HCT116 (cell line): Measurements from ENCODE around the gene RAP1GAP2. TPM values are rescaled to one million over a fixed set of nuclear protein-coding genes. Genes with fewer than 3 reads are reported as not detected.

ENCODE experiments used
- ATAC-seq: fragments of 200-7000 bp; cut with Tn5 transposase; 2 replicates; pipeline ENCODE4 v1.9.1; 2020; ENCODE audit warnings: mild to moderate bottlenecking, moderate library complexity
- BruUV-seq: library from RNA; stranded (reverse); fragments of 400-500 nt; replicated peaks from 2 replicates; lab custom pipeline; 2021; lab: Mats Ljungman, UMichigan
- CTCF ChIA-PET: fragments of 300-600 bp; sonication (Branson Sonifier 250); formaldehyde crosslinking; loops from one replicate; lab custom pipeline; 2021; ENCODE audit warnings: antibody characterized with exemption; lab: Charles Lee
- POLR2A ChIA-PET: fragments of 300-600, 350-600 bp; sonication (Branson Sonifier 250); formaldehyde crosslinking; loops from one replicate; lab custom pipeline; 2021; ENCODE audit warnings: antibody characterized with exemption; lab: Charles Lee
- RAD21 ChIA-PET, 2 experiments: fragments of 300-600 bp; sonication (Branson Sonifier 250); formaldehyde crosslinking; loops; one replicate each; lab custom pipeline; 2023; ENCODE audit warnings: low total read pairs in 2 of 2; ENCODE audit not compliant: uncharacterized antibody in 2 of 2, unreplicated experiment in 2 of 2, low non-redundant PET in 1 of 2; lab: Charles Lee
- DNase-seq: peaks from one replicate; pipeline ENCODE4 v3.0.0-alpha.2; 2010; ENCODE audit warnings: low read depth, low spot score
- H2AFZ ChIP-seq: fragments of 200-600 bp; shearing (Covaris generic), sonication (generic); 2 replicates; pipeline ENCODE4 v1.6.1; 2017; ENCODE audit warnings: low read depth, mixed run types, mixed read lengths, antibody characterized with exemption, low read length; ENCODE audit not compliant: poor library complexity, severe bottlenecking
- H3K27ac ChIP-seq: 2 replicates; pipeline ENCODE4 v1.5.1; 2012; ENCODE audit warnings: low read depth, low read length
- H3K27me3 ChIP-seq: fragments of 200-600 bp; sonication (generic); 2 replicates; pipeline ENCODE4 v1.6.1; 2016; ENCODE audit warnings: mixed run types, low read length, mixed read lengths; ENCODE audit not compliant: insufficient read depth
- H3K36me3 ChIP-seq, 2 experiments: fragments of 200-500 bp in 1 of 2; fragments of 200-600 bp in 1 of 2; sonication (Bioruptor generic) in 1 of 2; sonication (generic) in 1 of 2; 2 replicates each; pipeline versions ENCODE4 v1.5.1 to v1.6.1; 2014 to 2016; ENCODE audit warnings: low read length in 2 of 2, inconsistent platforms in 1 of 2, mixed read lengths in 1 of 2, mixed run types in 1 of 2; ENCODE audit not compliant: insufficient read depth in 2 of 2, control insufficient read depth in 1 of 2
- H3K4me1 ChIP-seq, 2 experiments: fragments of 200-600 bp in 1 of 2; sonication (generic) in 1 of 2; 2 replicates each; pipeline versions ENCODE4 v1.5.1 to v1.6.1; 2012 to 2017; ENCODE audit warnings: low read length in 2 of 2, inconsistent platforms in 1 of 2, mild to moderate bottlenecking in 1 of 2, mixed read lengths in 1 of 2, mixed run types in 1 of 2, moderate library complexity in 1 of 2; ENCODE audit not compliant: insufficient read depth in 2 of 2, control insufficient read depth in 1 of 2
- H3K4me2 ChIP-seq: fragments of 200-600 bp; sonication (generic); 2 replicates; pipeline ENCODE4 v1.6.1; 2017; ENCODE audit warnings: mixed run types, low read length, mixed read lengths
- H3K4me3 ChIP-seq, 2 experiments: fragments of 200-600 bp in 1 of 2; sonication (generic) in 1 of 2; replicated peaks in 1 of 2; 2 replicates each; pipeline ENCODE4 v1.5.1; 2011 to 2016; ENCODE audit warnings: low read length in 2 of 2, control low read depth in 1 of 2, low read depth in 1 of 2, mild to moderate bottlenecking in 1 of 2, mixed read lengths in 1 of 2, mixed run types in 1 of 2
- H3K79me2 ChIP-seq: fragments of 200-600 bp; sonication (generic); 2 replicates; pipeline ENCODE4 v1.6.1; 2017; ENCODE audit warnings: mild to moderate bottlenecking, mixed run types, low read length, moderate library complexity, mixed read lengths; ENCODE audit not compliant: insufficient read depth
- H3K9ac ChIP-seq: fragments of 200-600 bp; sonication (generic); 2 replicates; pipeline ENCODE4 v1.6.1; 2016; ENCODE audit warnings: low read length, mixed read lengths
- H3K9me2 ChIP-seq: fragments of 200-600 bp; sonication (generic), shearing (Covaris generic); 2 replicates; pipeline ENCODE4 v1.6.1; 2017; ENCODE audit warnings: mixed run types, mild to moderate bottlenecking, moderate library complexity; ENCODE audit not compliant: insufficient read depth
- H3K9me3 ChIP-seq, 2 experiments: fragments of 200-500 bp in 1 of 2; fragments of 200-600 bp in 1 of 2; sonication (Bioruptor generic) in 1 of 2; sonication (generic) in 1 of 2; 2 replicates each; pipeline ENCODE4 v1.6.1; 2014 to 2017; ENCODE audit warnings: low read length in 2 of 2, mixed read lengths in 2 of 2, inconsistent platforms in 1 of 2, low read depth in 1 of 2, mild to moderate bottlenecking in 1 of 2, mixed run types in 1 of 2, moderate library complexity in 1 of 2; ENCODE audit not compliant: control insufficient read depth in 1 of 2, insufficient read depth in 1 of 2
- H4K20me1 ChIP-seq: fragments of 200-600 bp; sonication (generic), shearing (Covaris generic); 2 replicates; pipeline ENCODE4 v1.6.1; 2017; ENCODE audit warnings: mixed run types, mild to moderate bottlenecking, moderate library complexity; ENCODE audit not compliant: insufficient read depth
- ATF3 ChIP-seq: IDR thresholded peaks from 2 replicates; pipeline ENCODE4 v1.6.1; 2012
- CBX3 ChIP-seq: IDR thresholded peaks from 2 replicates; pipeline ENCODE4 v1.6.1; 2012; ENCODE audit warnings: low read depth
- EGR1 ChIP-seq: IDR thresholded peaks from 2 replicates; pipeline ENCODE4 v1.6.1; 2012; ENCODE audit warnings: low read depth
- ELF1 ChIP-seq: IDR thresholded peaks from 2 replicates; pipeline ENCODE4 v1.6.1; 2012; ENCODE audit warnings: low read depth, borderline replicate concordance
- EZH2phosphoT487 ChIP-seq: fragments of 200-600 bp; IDR thresholded peaks from 2 replicates; pipeline ENCODE4 v1.6.1; 2018; ENCODE audit warnings: antibody characterized with exemption, borderline replicate concordance
- FOSL1 ChIP-seq: IDR thresholded peaks from 2 replicates; pipeline ENCODE4 v1.6.1; 2012; ENCODE audit warnings: low read depth
- JUND ChIP-seq: IDR thresholded peaks from 2 replicates; pipeline ENCODE4 v1.6.1; 2012
- POLR2A ChIP-seq: IDR thresholded peaks from 2 replicates; pipeline ENCODE4 v1.7.0; 2011; ENCODE audit warnings: borderline replicate concordance; ENCODE audit not compliant: insufficient read depth, insufficient read length; ENCODE audit errors: extremely low read depth
- POLR2AphosphoS5 ChIP-seq: IDR thresholded peaks from 2 replicates; pipeline ENCODE4 v1.6.1; 2011; ENCODE audit warnings: mild to moderate bottlenecking, low read depth, low read length, moderate library complexity
- SIN3A ChIP-seq: IDR thresholded peaks from 2 replicates; pipeline ENCODE4 v1.6.1; 2012; ENCODE audit warnings: low read depth
- SP1 ChIP-seq: IDR thresholded peaks from 2 replicates; pipeline ENCODE4 v1.6.1; 2012; ENCODE audit warnings: low read depth
- SRF ChIP-seq: IDR thresholded peaks from 2 replicates; pipeline ENCODE4 v1.6.1; 2012; ENCODE audit warnings: low read depth
- TCF7L2 ChIP-seq: IDR thresholded peaks from 2 replicates; pipeline ENCODE4 v1.7.0; 2011; ENCODE audit warnings: borderline replicate concordance, inconsistent platforms; ENCODE audit not compliant: insufficient read depth, insufficient read length; ENCODE audit errors: extremely low read depth
- YY1 ChIP-seq: IDR thresholded peaks from 2 replicates; pipeline ENCODE4 v1.6.1; 2011; ENCODE audit warnings: low read length, low read depth, moderate library complexity, mild to moderate bottlenecking; ENCODE audit not compliant: insufficient replicate concordance; ENCODE audit errors: extremely low read depth
- ZNF274 ChIP-seq: fragments of 200-500 bp; sonication (Bioruptor generic); IDR thresholded peaks from 2 replicates; pipeline ENCODE4 v1.6.1; 2014; ENCODE audit warnings: mild to moderate bottlenecking, low read depth, low read length, inconsistent platforms
- intact Hi-C: fragments of 100-400 bp; cut with micrococcal nuclease; formaldehyde crosslinking; loops from 2 replicates; pipeline ENCODE4 v1.10.0; 2022
- total RNA-seq: library from RNA; stranded (reverse); gene quantifications from one replicate; pipeline ENCODE4 v1.2.1, GENCODE V29; 2021; ENCODE audit not compliant: unreplicated experiment
- TF ChIP-seq, protein P1 (sequence below): IDR thresholded peaks from 2 replicates; pipeline ENCODE4 v1.6.1; 2012
- TF ChIP-seq, protein P2 (sequence below): IDR thresholded peaks from 2 replicates; pipeline ENCODE4 v1.6.1; 2011; ENCODE audit warnings: mild to moderate bottlenecking, low read length, moderate library complexity; ENCODE audit not compliant: insufficient replicate concordance; ENCODE audit errors: extremely low read depth
- TF ChIP-seq, protein P3 (sequence below): IDR thresholded peaks from 2 replicates; pipeline ENCODE4 v1.6.1; 2012; ENCODE audit warnings: low read depth

RAP1GAP2 gene
- total RNA-seq, 1 experiment from 2014 or later: 54.6 TPM

DNA sequence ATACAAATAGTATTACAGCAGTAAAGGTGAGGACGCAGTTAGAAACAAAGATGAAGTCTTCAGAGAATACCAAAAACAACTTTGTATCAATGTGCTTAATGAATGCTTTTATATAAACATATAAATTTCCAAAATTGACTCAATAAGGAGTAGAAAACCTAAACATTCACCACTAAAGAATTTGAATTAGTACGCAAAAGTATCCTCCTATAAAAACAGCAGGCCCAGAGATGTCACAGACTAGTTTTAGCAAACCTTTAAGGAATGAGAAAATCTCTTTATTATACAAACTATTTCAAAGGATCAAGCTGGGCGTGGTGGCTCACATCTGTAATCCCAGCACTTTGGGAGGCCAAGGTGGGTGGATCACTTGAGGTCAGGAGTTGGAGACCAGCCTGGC lies 180.9 kb downstream of the RAP1GAP2 start:
- no peaks in the 10 kb centered on the region for H3K27me3 ChIP-seq
- H3K9me2 ChIP-seq: no peaks in the 10 kb centered on the region
- intact Hi-C loops: loop anchor here (5.0 kb wide), 1 partner anchor 85 kb away; no protein-coding TSS in a partner anchor
- H3K9ac ChIP-seq: no peak overlapping the region
- POLR2A ChIA-PET: no interaction called here
- BruUV-seq: no TSS peak
- RAD21 ChIA-PET: no interaction called here
- H3K9me3 ChIP-seq: no peaks in the 10 kb centered on the region
- no peaks in the 10 kb centered on the region for H4K20me1 ChIP-seq
- H3K36me3 ChIP-seq: peaks cover 4 to 15% of the 10 kb centered on the region in 2 experiments; a peak in 2 of 4 replicates
- DNase-seq: no peak
- CTCF ChIA-PET: interaction anchor here (0.7 kb wide), 1 partner anchor 128 kb away, joined by 3 read pairs; no protein-coding TSS in a partner anchor
- H3K79me2 ChIP-seq: peaks cover 16% of the 10 kb centered on the region
- H3K27ac ChIP-seq: no peak overlapping the region
- peaks cover 4 to 15% of the 10 kb centered on the region in 2 experiments for H3K4me1 ChIP-seq
- H2AFZ ChIP-seq: no peak overlapping the region
- no peak overlapping the region for H3K4me2 ChIP-seq
- TF ChIP-seq SP1: no peak
- TF ChIP-seq, protein P1, sequence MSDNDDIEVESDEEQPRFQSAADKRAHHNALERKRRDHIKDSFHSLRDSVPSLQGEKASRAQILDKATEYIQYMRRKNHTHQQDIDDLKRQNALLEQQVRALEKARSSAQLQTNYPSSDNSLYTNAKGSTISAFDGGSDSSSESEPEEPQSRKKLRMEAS: no peak
- TF ChIP-seq SRF: no peak
- TF ChIP-seq CBX3: no peak
- no peak for TF ChIP-seq SIN3A
- TF ChIP-seq ZNF274: no peak
- TF ChIP-seq, protein P2, sequence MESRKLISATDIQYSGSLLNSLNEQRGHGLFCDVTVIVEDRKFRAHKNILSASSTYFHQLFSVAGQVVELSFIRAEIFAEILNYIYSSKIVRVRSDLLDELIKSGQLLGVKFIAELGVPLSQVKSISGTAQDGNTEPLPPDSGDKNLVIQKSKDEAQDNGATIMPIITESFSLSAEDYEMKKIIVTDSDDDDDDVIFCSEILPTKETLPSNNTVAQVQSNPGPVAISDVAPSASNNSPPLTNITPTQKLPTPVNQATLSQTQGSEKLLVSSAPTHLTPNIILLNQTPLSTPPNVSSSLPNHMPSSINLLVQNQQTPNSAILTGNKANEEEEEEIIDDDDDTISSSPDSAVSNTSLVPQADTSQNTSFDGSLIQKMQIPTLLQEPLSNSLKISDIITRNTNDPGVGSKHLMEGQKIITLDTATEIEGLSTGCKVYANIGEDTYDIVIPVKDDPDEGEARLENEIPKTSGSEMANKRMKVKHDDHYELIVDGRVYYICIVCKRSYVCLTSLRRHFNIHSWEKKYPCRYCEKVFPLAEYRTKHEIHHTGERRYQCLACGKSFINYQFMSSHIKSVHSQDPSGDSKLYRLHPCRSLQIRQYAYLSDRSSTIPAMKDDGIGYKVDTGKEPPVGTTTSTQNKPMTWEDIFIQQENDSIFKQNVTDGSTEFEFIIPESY: no peak
- TF ChIP-seq YY1: no peak
- no peak for TF ChIP-seq JUND
- no peak for TF ChIP-seq FOSL1
- no peak for TF ChIP-seq POLR2AphosphoS5
- TF ChIP-seq, protein P3, sequence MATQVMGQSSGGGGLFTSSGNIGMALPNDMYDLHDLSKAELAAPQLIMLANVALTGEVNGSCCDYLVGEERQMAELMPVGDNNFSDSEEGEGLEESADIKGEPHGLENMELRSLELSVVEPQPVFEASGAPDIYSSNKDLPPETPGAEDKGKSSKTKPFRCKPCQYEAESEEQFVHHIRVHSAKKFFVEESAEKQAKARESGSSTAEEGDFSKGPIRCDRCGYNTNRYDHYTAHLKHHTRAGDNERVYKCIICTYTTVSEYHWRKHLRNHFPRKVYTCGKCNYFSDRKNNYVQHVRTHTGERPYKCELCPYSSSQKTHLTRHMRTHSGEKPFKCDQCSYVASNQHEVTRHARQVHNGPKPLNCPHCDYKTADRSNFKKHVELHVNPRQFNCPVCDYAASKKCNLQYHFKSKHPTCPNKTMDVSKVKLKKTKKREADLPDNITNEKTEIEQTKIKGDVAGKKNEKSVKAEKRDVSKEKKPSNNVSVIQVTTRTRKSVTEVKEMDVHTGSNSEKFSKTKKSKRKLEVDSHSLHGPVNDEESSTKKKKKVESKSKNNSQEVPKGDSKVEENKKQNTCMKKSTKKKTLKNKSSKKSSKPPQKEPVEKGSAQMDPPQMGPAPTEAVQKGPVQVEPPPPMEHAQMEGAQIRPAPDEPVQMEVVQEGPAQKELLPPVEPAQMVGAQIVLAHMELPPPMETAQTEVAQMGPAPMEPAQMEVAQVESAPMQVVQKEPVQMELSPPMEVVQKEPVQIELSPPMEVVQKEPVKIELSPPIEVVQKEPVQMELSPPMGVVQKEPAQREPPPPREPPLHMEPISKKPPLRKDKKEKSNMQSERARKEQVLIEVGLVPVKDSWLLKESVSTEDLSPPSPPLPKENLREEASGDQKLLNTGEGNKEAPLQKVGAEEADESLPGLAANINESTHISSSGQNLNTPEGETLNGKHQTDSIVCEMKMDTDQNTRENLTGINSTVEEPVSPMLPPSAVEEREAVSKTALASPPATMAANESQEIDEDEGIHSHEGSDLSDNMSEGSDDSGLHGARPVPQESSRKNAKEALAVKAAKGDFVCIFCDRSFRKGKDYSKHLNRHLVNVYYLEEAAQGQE: no peak
- TF ChIP-seq EGR1: no peak
- TF ChIP-seq TCF7L2: no peak
- TF ChIP-seq POLR2A: no peak
- TF ChIP-seq EZH2phosphoT487: no peak
- TF ChIP-seq ATF3: no peak
- TF ChIP-seq ELF1: no peak
- TF ChIP-seq, all 23 proteins: peak for 0
- no peak for ATAC-seq
- H3K4me3 ChIP-seq: no peak overlapping the region
